ENCODE data around the gene PRR23B.
"Not testable (repeated sequence)": the region's sequence is repeated elsewhere in the genome, so short reads cannot be mapped to it uniquely, and the experiment has no call there.

The PRR23B gene

DNA sequence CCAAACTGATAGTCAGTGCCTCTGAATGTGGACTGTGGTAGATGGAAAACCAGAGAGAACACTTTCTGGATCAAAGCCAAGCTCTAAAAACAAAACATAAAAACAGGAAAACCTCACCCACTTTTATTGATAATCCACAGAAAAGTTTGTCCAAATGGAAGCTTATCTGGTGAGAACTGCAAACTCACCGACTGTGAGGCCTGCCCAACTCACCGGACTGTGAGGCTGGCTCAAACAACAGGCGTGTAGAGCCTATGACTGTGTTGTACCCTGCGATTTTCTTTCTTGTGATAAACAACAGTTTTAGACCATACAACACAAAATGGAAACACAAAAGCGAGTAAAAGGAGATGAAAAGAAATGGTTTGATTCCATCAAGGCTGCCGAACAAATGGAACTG lies 16.8 kb upstream of the PRR23B start:
- TF ChIP-seq, protein P1, sequence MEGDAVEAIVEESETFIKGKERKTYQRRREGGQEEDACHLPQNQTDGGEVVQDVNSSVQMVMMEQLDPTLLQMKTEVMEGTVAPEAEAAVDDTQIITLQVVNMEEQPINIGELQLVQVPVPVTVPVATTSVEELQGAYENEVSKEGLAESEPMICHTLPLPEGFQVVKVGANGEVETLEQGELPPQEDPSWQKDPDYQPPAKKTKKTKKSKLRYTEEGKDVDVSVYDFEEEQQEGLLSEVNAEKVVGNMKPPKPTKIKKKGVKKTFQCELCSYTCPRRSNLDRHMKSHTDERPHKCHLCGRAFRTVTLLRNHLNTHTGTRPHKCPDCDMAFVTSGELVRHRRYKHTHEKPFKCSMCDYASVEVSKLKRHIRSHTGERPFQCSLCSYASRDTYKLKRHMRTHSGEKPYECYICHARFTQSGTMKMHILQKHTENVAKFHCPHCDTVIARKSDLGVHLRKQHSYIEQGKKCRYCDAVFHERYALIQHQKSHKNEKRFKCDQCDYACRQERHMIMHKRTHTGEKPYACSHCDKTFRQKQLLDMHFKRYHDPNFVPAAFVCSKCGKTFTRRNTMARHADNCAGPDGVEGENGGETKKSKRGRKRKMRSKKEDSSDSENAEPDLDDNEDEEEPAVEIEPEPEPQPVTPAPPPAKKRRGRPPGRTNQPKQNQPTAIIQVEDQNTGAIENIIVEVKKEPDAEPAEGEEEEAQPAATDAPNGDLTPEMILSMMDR (IDR thresholded peaks at IDR 0.05; ENCODE audit: low read depth, low read length): no peak
- no peak overlapping the region for H3K4me3 ChIP-seq (ENCODE audit: low read depth, low read length)

DNA sequence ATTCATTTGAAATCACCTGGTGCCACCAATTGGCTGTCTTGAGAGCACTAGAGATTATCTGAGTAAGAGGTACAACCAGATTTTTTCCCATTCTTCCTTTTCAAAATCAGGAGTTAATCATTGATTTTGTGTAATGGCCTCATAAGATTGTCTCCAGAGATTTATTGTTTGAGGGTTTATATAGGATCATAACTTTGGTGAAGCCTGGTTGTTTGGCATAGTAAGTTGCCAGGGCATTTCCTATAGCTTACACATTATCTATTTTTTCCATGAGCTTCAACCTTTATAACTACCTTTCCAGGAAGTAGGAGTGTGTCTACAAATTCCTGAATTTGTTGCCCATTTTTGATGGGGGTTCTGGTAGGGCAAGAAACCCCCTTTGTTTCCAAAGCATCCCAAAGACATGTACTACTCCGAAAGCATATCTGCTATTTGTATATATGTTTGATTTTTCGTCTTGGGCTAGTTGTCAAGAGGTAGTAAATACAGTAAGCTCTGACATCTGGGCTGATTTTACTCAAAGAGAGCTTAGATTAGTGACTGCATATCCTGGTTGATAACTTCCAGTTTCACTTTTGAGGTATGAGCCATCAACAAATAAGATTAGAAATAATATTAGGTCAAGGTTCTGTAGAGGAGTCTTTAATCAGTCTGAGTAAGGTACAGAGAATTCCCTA lies 11.7 kb upstream of the PRR23B start:
- TF ChIP-seq, protein P1 (IDR thresholded peaks at IDR 0.05; ENCODE audit: low read depth, low read length): no peak
- no peaks in the 10 kb centered on the region for H3K27me3 ChIP-seq (ENCODE audit: insufficient read depth, low read depth, severe bottlenecking)
- no peak overlapping the region for H3K27ac ChIP-seq
- DNase-seq: no peak
- no peak overlapping the region for H3K4me3 ChIP-seq (ENCODE audit: low read depth, low read length)
- no peaks in the 10 kb centered on the region for H3K9me3 ChIP-seq (ENCODE audit: severe bottlenecking)
- H3K36me3 ChIP-seq: no peaks in the 10 kb centered on the region

More for the DNA sequence above, 16.8 kb upstream of the PRR23B start:
- no peaks in the 10 kb centered on the region for H3K27me3 ChIP-seq (ENCODE audit: insufficient read depth, low read depth, severe bottlenecking)
- DNase-seq: no peak
- H3K9me3 ChIP-seq (ENCODE audit: severe bottlenecking): no peaks in the 10 kb centered on the region
- H3K27ac ChIP-seq: no peak overlapping the region
- H3K36me3 ChIP-seq: no peaks in the 10 kb centered on the region

DNA sequence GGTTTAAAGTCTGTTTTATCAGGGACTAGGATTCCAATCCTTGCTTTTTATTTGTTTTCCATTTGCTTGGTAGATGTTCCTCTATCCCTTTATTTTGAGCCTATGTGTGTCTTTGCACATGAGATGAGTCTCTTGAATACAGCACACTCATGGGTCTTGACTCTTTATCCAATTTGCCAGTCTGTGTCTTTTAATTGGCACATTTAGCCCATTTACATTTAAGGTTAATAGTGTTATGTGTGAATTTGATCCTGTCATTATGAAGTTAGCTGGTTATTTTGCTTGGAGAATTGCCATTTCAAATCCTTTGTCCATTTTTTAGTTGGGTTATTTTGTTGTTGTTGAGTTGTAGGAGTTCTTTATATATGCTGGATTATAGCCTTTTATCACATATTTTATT lies 9.8 kb upstream of the PRR23B start:
- H3K9me3 ChIP-seq (ENCODE audit: severe bottlenecking); H3K27me3 ChIP-seq (ENCODE audit: insufficient read depth, low read depth, severe bottlenecking); H3K36me3 ChIP-seq; DNase-seq; H3K27ac ChIP-seq; H3K4me3 ChIP-seq (ENCODE audit: low read depth, low read length): not testable (repeated sequence)

DNA sequence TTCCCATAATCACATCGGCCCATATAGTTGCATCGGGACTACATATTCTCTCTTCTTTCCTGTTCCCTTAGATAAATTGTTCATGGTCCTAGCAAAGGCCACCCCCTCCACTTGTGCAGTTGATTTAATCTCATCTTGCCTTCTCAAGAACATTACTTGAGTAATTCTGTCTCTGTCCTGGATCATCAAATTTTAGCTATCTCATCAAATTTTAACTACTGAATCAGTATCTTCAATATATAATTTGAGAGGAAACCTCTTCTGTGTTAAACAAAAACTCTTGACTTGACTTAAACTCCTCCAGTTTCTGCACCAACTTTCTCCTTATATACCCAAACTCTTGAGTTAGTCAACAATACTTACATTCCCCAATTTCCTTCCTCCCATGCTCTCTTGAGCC lies 4.2 kb upstream of the PRR23B start:
- Histone ChIP-seq H3K27me3 (ENCODE audit: insufficient read depth, low read depth, severe bottlenecking) (no peaks in the 10 kb centered on the region), H3K4me3 (ENCODE audit: low read depth, low read length) (no peak overlapping the region), H3K9me3 (ENCODE audit: severe bottlenecking) (no peaks in the 10 kb centered on the region), H3K36me3 (no peaks in the 10 kb centered on the region), H3K27ac (no peak overlapping the region)
- TF ChIP-seq, protein P1 (IDR thresholded peaks at IDR 0.05; ENCODE audit: low read depth, low read length): no peak
- DNase-seq: no peak

DNA sequence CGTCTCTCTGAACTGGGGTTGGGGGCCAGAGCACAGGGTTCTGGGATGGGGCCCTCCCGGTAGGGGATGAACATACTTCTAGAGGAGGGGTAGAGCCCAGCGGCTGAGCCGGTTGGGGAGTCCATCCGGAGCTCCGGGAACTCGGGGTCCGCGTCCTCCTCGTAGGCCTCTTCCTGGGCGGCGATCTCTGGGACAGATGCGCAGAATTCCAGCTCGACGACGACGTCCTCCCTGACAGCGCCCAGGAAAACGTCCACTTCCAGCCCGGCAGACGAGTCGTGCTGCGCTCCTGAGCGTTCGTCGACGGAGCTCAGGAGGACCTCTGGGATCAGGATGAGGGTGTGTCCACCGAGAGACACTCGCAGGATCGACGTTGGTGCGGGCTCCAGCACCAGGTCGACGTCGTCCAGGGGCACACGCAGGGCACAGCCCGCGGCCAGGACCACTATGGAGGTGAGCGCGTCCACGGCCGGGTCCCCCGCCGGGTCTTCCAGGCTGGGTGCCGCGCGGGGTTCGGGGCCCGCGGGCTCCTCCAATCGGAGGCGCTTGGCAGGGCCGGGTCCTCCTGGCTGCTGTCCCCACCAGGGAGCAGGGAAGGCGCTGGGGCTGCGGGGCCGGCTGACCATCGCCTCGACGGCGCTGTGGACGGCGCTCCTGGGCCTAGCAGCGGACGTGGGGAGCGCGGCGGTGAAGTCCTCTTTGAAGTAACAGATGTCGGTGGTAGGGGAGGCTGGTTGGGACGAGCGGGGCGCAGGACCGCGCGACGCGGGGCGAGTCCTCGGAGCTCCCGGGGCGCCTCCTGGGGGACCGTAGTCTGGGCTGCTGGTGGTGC lies 474 bp downstream of the PRR23B start:
- TF ChIP-seq, protein P1 (IDR thresholded peaks at IDR 0.05; ENCODE audit: low read depth, low read length): no peak

DNA sequence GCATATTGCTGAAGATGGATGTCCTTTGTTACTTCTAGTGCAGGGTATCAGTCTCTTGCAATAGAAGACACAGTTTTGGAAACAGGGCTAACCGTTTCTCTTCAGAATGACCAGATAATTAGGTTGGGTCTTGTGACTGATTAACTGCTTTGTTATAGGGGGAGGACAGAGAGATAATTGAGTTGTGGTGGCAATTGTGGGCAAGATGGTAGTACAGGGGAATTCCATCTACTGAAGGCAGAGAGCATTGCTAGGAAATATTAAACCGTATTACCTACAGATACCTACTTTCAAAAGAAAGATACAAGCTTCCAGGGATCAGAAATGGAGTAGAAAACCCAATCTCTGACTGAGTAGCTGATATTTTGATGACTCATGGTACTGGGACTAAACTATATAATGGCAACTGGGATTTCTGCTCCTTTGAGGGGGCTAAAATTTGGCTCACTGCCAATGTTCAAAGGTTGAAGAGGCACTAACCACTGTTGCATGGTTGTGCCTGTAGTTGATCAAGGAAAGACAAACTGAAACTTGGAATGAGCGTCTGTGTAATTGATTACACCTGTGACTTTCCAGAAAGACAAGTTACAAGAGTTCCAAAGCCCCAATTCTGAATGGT lies 4.2 kb downstream of the PRR23B start:
- TF ChIP-seq, protein P1 (IDR thresholded peaks at IDR 0.05; ENCODE audit: low read depth, low read length): no peak

More for the DNA sequence above, 474 bp downstream of the PRR23B start:
- no peaks in the 10 kb centered on the region for H3K9me3 ChIP-seq (ENCODE audit: severe bottlenecking)
- no peak overlapping the region for H3K27ac ChIP-seq
- H3K27me3 ChIP-seq (ENCODE audit: insufficient read depth, low read depth, severe bottlenecking): no peaks in the 10 kb centered on the region
- H3K36me3 ChIP-seq: no peaks in the 10 kb centered on the region
- no peak for DNase-seq
- no peak overlapping the region for H3K4me3 ChIP-seq (ENCODE audit: low read depth, low read length)

More for the DNA sequence above, 4.2 kb downstream of the PRR23B start:
- Histone ChIP-seq H3K36me3 (no peaks in the 10 kb centered on the region), H3K9me3 (ENCODE audit: severe bottlenecking) (no peaks in the 10 kb centered on the region), H3K4me3 (ENCODE audit: low read depth, low read length) (no peak overlapping the region), H3K27ac (no peak overlapping the region), H3K27me3 (ENCODE audit: insufficient read depth, low read depth, severe bottlenecking) (no peaks in the 10 kb centered on the region)
- no peak for DNase-seq
